ENCODE results near the gene CCR5.

CCR5 gene

GRCh38 chr3:46344476-46344875 is 26.3 kb upstream of the CCR5 start:
- Histone ChIP-seq H3K4me3 (ENCODE audit: low read depth in 1 of 5, low read length in 5 of 5) (no peak overlapping the region), H3K9ac (ENCODE audit: low read length in 5 of 5) (no peak overlapping the region), H3K9me3 (ENCODE audit: control insufficient read depth in 5 of 5, low read length in 5 of 5) (peaks cover 0 to 4% (median 2%) of the 10 kb centered on the region in 5 donors), H3K27ac (ENCODE audit: low read depth, low read length) (no peak overlapping the region), H3K27me3 (ENCODE audit: control insufficient read depth in 5 of 5, insufficient read depth in 4 of 5, low read length in 5 of 5) (no peaks in the 10 kb centered on the region), H3K36me3 (ENCODE audit: control insufficient read depth in 5 of 5, insufficient read depth in 5 of 5, low read length in 5 of 5) (no peaks in the 10 kb centered on the region), H3K4me1 (ENCODE audit: control insufficient read depth in 5 of 5, insufficient read depth in 5 of 5, low read length in 5 of 5) (no peaks in the 10 kb centered on the region)

DNA sequence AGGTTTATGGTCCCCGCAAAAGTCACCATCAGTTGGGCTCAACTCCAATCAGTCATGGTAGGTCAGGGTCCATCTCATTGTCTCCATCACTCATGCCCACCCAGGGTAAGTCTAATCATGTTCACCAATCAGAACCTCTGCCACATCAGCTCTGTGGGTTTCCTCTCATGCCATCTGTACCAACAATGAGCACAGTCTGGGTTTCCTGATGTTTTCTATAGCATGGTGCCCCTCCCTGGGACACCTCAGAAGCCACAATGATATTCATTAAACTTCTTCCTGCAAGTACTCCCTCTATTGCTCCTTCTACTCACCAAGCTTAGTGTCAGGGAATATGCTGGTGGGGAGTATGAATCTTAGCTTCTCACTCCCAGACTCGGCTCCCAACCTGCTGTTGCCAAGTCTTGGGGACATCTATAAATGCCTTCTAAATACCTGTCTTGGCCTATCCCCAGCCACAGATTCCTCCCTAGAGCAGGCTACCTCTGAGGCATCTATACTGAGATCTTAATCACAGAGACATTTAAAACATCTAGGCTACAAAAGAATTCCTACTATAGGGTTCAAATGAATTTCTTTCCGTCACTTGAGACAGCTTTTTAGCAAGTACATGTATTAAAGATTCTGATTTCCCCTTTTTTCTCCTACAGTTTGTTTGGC is 21.8 kb upstream of the CCR5 start:
- Histone ChIP-seq H3K27me3 (ENCODE audit: control insufficient read depth in 5 of 5, insufficient read depth in 4 of 5, low read length in 5 of 5) (peaks cover 0 to 11% (median 2%) of the 10 kb centered on the region in 5 donors), H3K9ac (ENCODE audit: low read length in 5 of 5) (no peak overlapping the region), H3K9me3 (ENCODE audit: control insufficient read depth in 5 of 5, low read length in 5 of 5) (no peaks in the 10 kb centered on the region), H3K27ac (ENCODE audit: low read depth, low read length) (no peak overlapping the region), H3K4me1 (ENCODE audit: control insufficient read depth in 5 of 5, insufficient read depth in 5 of 5, low read length in 5 of 5) (no peaks in the 10 kb centered on the region), H3K36me3 (ENCODE audit: control insufficient read depth in 5 of 5, insufficient read depth in 5 of 5, low read length in 5 of 5) (no peaks in the 10 kb centered on the region), H3K4me3 (ENCODE audit: low read depth in 1 of 5, low read length in 5 of 5) (no peak overlapping the region)

DNA sequence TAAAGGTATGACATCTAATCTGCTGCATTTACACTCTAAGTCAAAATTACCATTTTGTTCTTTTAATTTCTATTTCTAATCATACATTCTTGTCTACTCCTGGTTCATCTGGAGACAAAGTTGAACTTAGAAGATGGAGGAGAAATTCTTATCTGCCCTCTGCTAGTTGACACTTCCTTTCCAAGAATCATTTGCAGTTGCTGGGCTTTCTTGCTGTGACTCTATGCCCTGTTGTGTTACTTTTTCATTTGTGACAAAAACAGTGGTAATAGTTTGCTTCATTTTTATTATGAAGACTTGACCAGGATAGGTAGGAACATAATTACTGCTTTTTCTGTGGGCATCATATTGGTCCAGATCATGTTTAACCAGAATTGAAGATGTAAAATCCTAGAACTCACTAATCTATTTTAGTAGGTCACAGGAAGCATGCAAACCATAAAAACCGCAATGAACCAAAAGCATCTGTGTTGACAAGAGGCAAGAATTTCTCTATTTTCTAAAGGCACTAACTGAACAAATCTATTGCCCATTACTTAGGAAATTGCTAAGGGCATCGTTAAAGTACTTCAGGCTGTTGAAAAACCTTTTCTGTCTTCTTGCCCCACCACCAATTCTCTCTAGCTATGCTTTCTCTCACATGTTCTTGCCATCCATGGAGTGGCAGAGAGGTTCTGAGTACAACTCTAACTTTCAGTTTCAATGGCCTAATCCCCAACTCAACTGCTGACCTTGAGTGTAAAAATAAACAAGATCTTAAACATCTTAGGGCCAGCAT is 21.1 kb upstream of the CCR5 start:
- no peak overlapping the region for H3K27ac ChIP-seq (ENCODE audit: low read depth, low read length)
- H3K4me1 ChIP-seq (ENCODE audit: control insufficient read depth in 5 of 5, insufficient read depth in 5 of 5, low read length in 5 of 5): no peaks in the 10 kb centered on the region
- peaks cover 0 to 11% (median 4%) of the 10 kb centered on the region in 5 donors for H3K27me3 ChIP-seq (ENCODE audit: control insufficient read depth in 5 of 5, insufficient read depth in 4 of 5, low read length in 5 of 5)
- no peaks in the 10 kb centered on the region for H3K36me3 ChIP-seq (ENCODE audit: control insufficient read depth in 5 of 5, insufficient read depth in 5 of 5, low read length in 5 of 5)
- H3K9me3 ChIP-seq (ENCODE audit: control insufficient read depth in 5 of 5, low read length in 5 of 5): no peaks in the 10 kb centered on the region
- no peak overlapping the region for H3K4me3 ChIP-seq (ENCODE audit: low read depth in 1 of 5, low read length in 5 of 5)
- H3K9ac ChIP-seq (ENCODE audit: low read length in 5 of 5): no peak overlapping the region

DNA sequence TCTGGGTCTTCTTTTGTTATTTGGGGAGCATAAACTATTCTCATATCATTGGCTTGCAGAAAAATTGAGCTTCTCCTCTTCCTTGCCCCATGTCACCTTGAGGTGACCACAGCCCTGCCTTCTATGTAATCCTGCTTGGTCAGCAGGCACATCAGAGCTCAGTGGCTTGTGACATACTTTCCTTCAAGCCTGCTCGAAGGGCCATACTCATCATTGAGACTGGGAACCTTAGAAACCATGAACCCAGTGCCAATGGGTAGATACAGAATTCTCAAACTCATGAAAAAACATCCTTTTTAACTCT is 20.5 kb upstream of the CCR5 start:
- Histone ChIP-seq H3K36me3 (ENCODE audit: control insufficient read depth in 5 of 5, insufficient read depth in 5 of 5, low read length in 5 of 5) (no peaks in the 10 kb centered on the region), H3K27ac (ENCODE audit: low read depth, low read length) (no peak overlapping the region), H3K9me3 (ENCODE audit: control insufficient read depth in 5 of 5, low read length in 5 of 5) (no peaks in the 10 kb centered on the region), H3K27me3 (ENCODE audit: control insufficient read depth in 5 of 5, insufficient read depth in 4 of 5, low read length in 5 of 5) (peaks cover 0 to 11% (median 4%) of the 10 kb centered on the region in 5 donors), H3K9ac (ENCODE audit: low read length in 5 of 5) (no peak overlapping the region), H3K4me3 (ENCODE audit: low read depth in 1 of 5, low read length in 5 of 5) (no peak overlapping the region), H3K4me1 (ENCODE audit: control insufficient read depth in 5 of 5, insufficient read depth in 5 of 5, low read length in 5 of 5) (no peaks in the 10 kb centered on the region)

GRCh38 chr3:46351646-46352045 is 19.1 kb upstream of the CCR5 start:
- H3K27ac ChIP-seq (ENCODE audit: low read depth, low read length): no peak overlapping the region
- no peaks in the 10 kb centered on the region for H3K4me1 ChIP-seq (ENCODE audit: control insufficient read depth in 5 of 5, insufficient read depth in 5 of 5, low read length in 5 of 5)
- no peak overlapping the region for H3K4me3 ChIP-seq (ENCODE audit: low read depth in 1 of 5, low read length in 5 of 5)

GRCh38 chr3:46353090-46353489 is 17.7 kb upstream of the CCR5 start:
- Histone ChIP-seq H3K27me3 (ENCODE audit: control insufficient read depth in 5 of 5, insufficient read depth in 4 of 5, low read length in 5 of 5) (peaks cover 0 to 11% (median 6%) of the 10 kb centered on the region in 5 donors), H3K9ac (ENCODE audit: low read length in 5 of 5) (no peak overlapping the region), H3K9me3 (ENCODE audit: control insufficient read depth in 5 of 5, low read length in 5 of 5) (no peaks in the 10 kb centered on the region), H3K4me3 (ENCODE audit: low read depth in 1 of 5, low read length in 5 of 5) (no peak overlapping the region), H3K27ac (ENCODE audit: low read depth, low read length) (no peak overlapping the region), H3K4me1 (ENCODE audit: control insufficient read depth in 5 of 5, insufficient read depth in 5 of 5, low read length in 5 of 5) (no peaks in the 10 kb centered on the region), H3K36me3 (ENCODE audit: control insufficient read depth in 5 of 5, insufficient read depth in 5 of 5, low read length in 5 of 5) (no peaks in the 10 kb centered on the region)

More at GRCh38 chr3:46351646-46352045, 19.1 kb upstream of the CCR5 start:
- Histone ChIP-seq H3K27me3 (ENCODE audit: control insufficient read depth in 5 of 5, insufficient read depth in 4 of 5, low read length in 5 of 5) (peaks cover 0 to 11% (median 6%) of the 10 kb centered on the region in 5 donors), H3K36me3 (ENCODE audit: control insufficient read depth in 5 of 5, insufficient read depth in 5 of 5, low read length in 5 of 5) (no peaks in the 10 kb centered on the region), H3K9ac (ENCODE audit: low read length in 5 of 5) (no peak overlapping the region), H3K9me3 (ENCODE audit: control insufficient read depth in 5 of 5, low read length in 5 of 5) (no peaks in the 10 kb centered on the region)

- peaks cover 0 to 12% (median 6%) of the 10 kb centered on the region in 5 donors for H3K27me3 ChIP-seq (ENCODE audit: control insufficient read depth in 5 of 5, insufficient read depth in 4 of 5, low read length in 5 of 5)
- no peak within 1 kb of the TSS for H3K4me3 ChIP-seq (ENCODE audit: low read depth in 1 of 5, low read length in 5 of 5)
Observed at GRCh38 chr3:46353647-46354410, 16.9 kb upstream of the CCR5 start, which contains the start of gene CCR2. Gene CCR2 (plus strand): TSS chr3:46354111. CDS start chr3:46357528, 3,417 bp downstream.

GRCh38 chr3:46354478-46354877 is 16.3 kb upstream of the CCR5 start:
- H3K4me3 ChIP-seq (ENCODE audit: low read depth in 1 of 5, low read length in 5 of 5): no peak overlapping the region
- no peak overlapping the region for H3K9ac ChIP-seq (ENCODE audit: low read length in 5 of 5)
- H3K9me3 ChIP-seq (ENCODE audit: control insufficient read depth in 5 of 5, low read length in 5 of 5): no peaks in the 10 kb centered on the region
- H3K27ac ChIP-seq (ENCODE audit: low read depth, low read length): no peak overlapping the region
- H3K27me3 ChIP-seq (ENCODE audit: control insufficient read depth in 5 of 5, insufficient read depth in 4 of 5, low read length in 5 of 5): peaks cover 0 to 12% (median 6%) of the 10 kb centered on the region in 5 donors
- H3K36me3 ChIP-seq (ENCODE audit: control insufficient read depth in 5 of 5, insufficient read depth in 5 of 5, low read length in 5 of 5): no peaks in the 10 kb centered on the region
- peaks cover 0 to 3% (median 2%) of the 10 kb centered on the region in 5 donors for H3K4me1 ChIP-seq (ENCODE audit: control insufficient read depth in 5 of 5, insufficient read depth in 5 of 5, low read length in 5 of 5)

More at GRCh38 chr3:46353647-46354410, 16.9 kb upstream of the CCR5 start, which contains the start of gene CCR2:
- Histone ChIP-seq H3K36me3 (ENCODE audit: control insufficient read depth in 5 of 5, insufficient read depth in 5 of 5, low read length in 5 of 5) (no peaks in the 10 kb centered on the region), H3K9ac (ENCODE audit: low read length in 5 of 5) (no peak within 1 kb of the TSS), H3K27ac (ENCODE audit: low read depth, low read length) (no peak within 1 kb of the TSS), H3K9me3 (ENCODE audit: control insufficient read depth in 5 of 5, low read length in 5 of 5) (no peaks in the 10 kb centered on the region), H3K4me1 (ENCODE audit: control insufficient read depth in 5 of 5, insufficient read depth in 5 of 5, low read length in 5 of 5) (no peaks in the 10 kb centered on the region)

DNA sequence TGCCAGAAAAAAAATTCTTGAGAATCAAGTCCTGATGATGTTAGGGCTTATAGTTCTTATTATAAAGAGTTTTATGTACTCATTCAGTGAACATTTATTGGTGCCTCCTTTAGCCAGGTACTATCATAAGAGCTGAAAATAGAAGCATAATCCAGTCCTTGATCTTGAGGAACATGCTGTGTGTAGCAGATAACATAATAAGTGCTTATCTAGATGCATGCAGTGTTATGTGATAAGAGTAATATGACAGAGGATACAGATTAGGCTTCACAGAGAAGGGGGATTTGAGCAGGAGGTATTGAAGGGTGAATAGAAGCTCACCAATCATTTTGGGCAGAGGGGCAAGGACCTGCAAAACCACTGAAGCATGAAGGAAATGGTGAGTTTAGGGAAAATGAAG is 15.8 kb upstream of the CCR5 start:
- Histone ChIP-seq H3K4me3 (ENCODE audit: low read depth in 1 of 5, low read length in 5 of 5) (no peak overlapping the region), H3K9me3 (ENCODE audit: control insufficient read depth in 5 of 5, low read length in 5 of 5) (no peaks in the 10 kb centered on the region), H3K36me3 (ENCODE audit: control insufficient read depth in 5 of 5, insufficient read depth in 5 of 5, low read length in 5 of 5) (no peaks in the 10 kb centered on the region), H3K27ac (ENCODE audit: low read depth, low read length) (no peak overlapping the region), H3K4me1 (ENCODE audit: control insufficient read depth in 5 of 5, insufficient read depth in 5 of 5, low read length in 5 of 5) (peaks cover 0 to 8% (median 2%) of the 10 kb centered on the region in 5 donors), H3K9ac (ENCODE audit: low read length in 5 of 5) (no peak overlapping the region), H3K27me3 (ENCODE audit: control insufficient read depth in 5 of 5, insufficient read depth in 4 of 5, low read length in 5 of 5) (peaks cover 0 to 12% (median 6%) of the 10 kb centered on the region in 5 donors)

DNA sequence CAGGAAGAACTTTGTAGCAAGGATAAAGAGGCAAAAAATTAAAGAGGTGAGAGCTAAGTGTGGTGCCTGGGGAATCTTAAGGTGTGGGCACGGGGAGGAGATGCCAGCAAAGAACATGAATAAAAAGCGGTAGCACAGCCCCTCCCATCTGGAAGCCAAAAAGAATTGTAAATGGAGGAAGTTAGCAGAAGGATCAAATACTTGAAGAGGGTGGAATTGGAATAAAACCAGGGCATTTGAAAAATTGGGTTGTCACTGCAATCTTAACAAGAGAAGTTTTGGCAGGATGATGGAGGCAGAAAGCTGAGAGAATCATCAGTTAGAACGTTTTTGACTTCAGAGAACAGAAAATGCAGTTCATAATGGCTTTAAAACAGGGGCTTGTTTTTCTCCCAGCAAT is 14.5 kb upstream of the CCR5 start:
- no peak overlapping the region for H3K27ac ChIP-seq (ENCODE audit: low read depth, low read length)
- H3K4me1 ChIP-seq (ENCODE audit: control insufficient read depth in 5 of 5, insufficient read depth in 5 of 5, low read length in 5 of 5): peaks cover 0 to 19% (median 11%) of the 10 kb centered on the region in 5 donors
- H3K4me3 ChIP-seq (ENCODE audit: low read depth in 1 of 5, low read length in 5 of 5): no peak overlapping the region
- H3K36me3 ChIP-seq (ENCODE audit: control insufficient read depth in 5 of 5, insufficient read depth in 5 of 5, low read length in 5 of 5): no peaks in the 10 kb centered on the region
- H3K9me3 ChIP-seq (ENCODE audit: control insufficient read depth in 5 of 5, low read length in 5 of 5): no peaks in the 10 kb centered on the region
- no peak overlapping the region for H3K9ac ChIP-seq (ENCODE audit: low read length in 5 of 5)
- peaks cover 0 to 12% (median 4%) of the 10 kb centered on the region in 5 donors for H3K27me3 ChIP-seq (ENCODE audit: control insufficient read depth in 5 of 5, insufficient read depth in 4 of 5, low read length in 5 of 5)
